GM18517 (cell line): ENCODE measurements around the gene PHF21A.
"Not testable (repeated sequence)": the region's sequence is repeated elsewhere in the genome, so short reads cannot be mapped to it uniquely, and the experiment has no call there.

Source experiments
- ATAC-seq: cut with Tn5 transposase; IDR thresholded peaks from one replicate; pipeline ENCODE4 v1.9.1; 2021; ENCODE audit warnings: mild to moderate bottlenecking, moderate library complexity; ENCODE audit not compliant: unreplicated experiment

PHF21A gene

DNA sequence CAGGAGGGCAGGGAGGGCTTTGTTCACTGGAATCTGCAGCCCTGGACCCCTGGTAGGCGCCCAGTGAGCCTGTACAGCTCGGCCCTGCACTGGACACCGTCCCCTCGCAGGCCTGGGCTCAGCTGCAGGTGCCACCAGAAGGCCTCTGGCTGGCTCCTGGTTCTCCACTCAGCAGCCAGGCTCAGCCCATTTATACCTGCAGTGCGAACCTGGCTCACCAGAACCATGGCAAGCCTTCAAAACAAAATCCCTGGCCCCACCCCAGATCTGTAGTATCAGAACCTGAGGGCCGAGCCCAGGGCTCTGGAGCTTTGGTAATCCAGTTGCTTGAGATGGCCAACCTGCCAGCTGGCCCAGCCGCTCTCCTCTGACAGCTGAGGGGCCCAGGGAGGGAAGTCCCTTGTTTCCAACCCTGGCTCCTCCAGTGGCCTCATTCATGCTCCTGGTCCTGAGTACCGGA lies 213.3 kb downstream of the PHF21A start:
- ATAC-seq: no peak

- ATAC-seq: no peak
Observed at GRCh38 chr11:45906965-45907611, 214.2 kb downstream of the PHF21A start, which contains the start of gene FREY1. Gene FREY1, minus strand, starts transcription at chr11:45907271. Its CDS starts 26 bp downstream, at chr11:45907245.

DNA sequence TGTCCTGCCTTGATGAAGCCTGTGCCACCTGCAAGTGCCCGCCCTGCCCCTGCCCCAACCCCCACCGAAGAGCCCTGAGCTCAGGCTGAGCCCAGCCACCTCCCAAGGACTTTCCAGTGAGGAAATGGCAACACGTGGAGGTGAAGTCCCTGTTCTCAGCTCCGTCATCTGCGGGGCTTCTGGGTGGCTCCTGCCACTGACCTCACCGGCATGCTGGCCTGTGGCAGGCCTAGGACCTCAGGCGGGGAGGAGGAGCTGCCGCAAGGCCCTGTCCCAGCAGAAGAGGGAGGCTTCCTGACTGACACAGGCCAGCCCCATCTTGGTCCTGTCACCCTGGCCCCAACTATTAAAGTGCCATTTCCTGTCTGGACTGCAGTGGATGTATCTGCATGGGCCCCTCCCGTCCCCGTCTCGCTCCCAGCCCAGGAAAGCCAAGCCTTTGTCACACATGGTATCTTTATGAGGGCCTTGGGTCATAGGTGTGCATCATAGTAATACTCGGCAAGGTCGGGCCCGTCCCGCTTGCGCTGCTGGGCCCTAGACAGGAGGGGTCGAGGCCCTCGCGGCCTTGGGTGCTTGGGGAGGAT lies 215.1 kb downstream of the PHF21A start:
- ATAC-seq: no peak

DNA sequence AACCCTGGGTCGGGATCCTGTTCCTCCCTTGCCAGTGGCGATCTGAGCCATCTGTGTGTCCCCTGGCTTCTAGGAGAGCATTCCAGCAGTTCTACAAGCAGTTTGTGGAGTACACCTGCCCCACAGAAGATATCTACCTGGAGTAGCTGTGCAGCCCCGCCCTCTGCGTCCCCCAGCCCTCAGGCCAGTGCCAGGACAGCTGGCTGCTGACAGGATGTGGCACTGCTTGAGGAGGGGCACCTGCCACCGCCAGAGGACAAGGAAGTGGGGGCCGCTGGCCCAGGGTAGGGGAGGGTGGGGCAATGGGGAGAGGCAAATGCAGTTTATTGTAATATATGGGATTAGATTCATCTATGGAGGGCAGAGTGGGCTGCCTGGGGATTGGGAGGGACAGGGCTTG lies 215.7 kb downstream of the PHF21A start:
- not testable (repeated sequence) for ATAC-seq

DNA sequence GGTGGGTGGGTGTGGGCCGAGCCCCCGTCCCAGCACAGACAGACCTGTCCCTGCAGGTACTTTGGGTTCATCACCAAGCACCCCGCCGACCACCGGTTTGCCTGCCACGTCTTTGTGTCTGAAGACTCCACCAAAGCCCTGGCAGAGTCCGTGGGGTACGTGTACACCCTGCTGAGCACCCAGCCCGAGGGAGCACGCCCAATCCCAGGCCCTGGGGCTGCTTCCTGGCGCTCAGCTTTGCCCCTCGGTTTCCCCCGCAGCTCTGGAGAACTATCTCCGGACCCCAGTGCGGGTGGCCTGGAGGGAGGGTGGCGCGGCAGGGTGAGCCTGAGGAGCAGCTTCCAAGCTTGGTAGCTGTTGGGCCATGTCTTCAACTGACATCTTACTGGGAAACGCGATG lies 216.2 kb downstream of the PHF21A start:
- no peak for ATAC-seq

- no peak for ATAC-seq
Observed at GRCh38 chr11:45904309-45904915, 216.8 kb downstream of the PHF21A start.

- no peak for ATAC-seq
Observed at GRCh38 chr11:45902452-45903380, 218.5 kb downstream of the PHF21A start.

- ATAC-seq: no peak
Observed at GRCh38 chr11:45901626-45902025, 219.6 kb downstream of the PHF21A start.

GRCh38 chr11:45900916-45901617 lies 220.2 kb downstream of the PHF21A start:
- ATAC-seq: no peak

DNA sequence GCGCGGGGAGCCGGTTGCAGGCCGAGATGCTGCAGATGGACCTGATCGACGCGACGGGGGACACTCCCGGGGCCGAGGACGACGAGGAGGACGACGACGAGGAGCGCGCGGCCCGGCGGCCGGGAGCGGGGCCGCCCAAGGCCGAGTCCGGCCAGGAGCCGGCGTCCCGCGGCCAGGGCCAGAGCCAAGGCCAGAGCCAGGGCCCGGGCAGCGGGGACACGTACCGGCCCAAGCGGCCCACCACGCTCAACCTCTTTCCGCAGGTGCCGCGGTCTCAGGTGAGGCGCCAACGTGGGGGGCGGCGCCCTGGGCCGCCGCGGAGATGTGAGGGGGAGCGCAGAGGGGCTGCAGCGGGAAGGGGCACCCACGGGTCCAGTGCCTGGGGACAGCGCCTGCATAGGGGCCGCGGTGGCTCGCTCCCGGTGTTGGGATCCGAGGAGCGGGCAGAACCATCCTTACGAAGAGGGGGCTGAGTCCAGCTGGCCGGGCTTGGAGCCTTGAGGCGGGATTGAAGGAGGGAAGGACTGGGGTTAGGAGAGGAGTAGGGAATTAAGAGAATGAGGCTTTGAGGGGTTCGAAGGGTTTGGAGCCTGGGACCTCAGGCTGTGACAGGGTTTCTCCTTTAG lies 221.0 kb downstream of the PHF21A start:
- not testable (repeated sequence) for ATAC-seq

DNA sequence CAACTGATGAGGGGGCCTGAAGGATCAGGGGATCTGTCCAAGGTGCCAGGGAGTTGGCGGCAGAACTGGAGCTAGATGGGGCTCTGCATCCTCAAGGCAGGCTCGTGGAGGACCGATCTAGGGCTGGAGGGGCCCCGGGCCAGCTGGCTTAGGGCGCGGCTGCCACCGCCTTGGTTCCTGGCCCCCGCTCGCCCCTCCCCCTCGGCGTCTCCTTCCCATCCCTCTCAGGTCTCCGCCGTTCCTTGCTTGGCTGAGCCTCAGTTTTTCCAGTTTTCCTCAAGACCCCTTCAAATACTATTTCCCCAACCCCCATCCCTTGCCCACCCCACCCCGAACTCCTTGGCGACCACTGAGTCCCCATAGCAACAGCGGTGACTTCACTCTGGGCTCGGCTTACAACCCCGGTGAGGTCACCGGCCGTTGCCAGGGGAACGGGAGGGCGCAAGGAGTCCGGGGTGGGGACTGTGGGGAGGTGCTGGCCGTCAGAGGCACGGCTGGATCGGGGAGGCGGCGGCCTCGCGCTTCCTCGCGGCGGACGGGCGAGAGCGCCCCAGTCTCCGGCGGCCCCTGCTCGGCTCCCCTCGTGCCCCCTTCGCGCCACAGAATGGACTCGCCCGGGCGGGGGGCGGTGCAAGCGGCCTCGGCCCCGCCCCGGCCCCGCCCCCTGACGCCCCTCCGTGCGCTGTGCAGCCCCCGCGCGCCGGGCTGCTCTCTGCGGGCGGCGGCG lies 221.6 kb downstream of the PHF21A start:
- no peak for ATAC-seq

GRCh38 chr11:45899086-45899447 lies 222.2 kb downstream of the PHF21A start:
- ATAC-seq: no peak

DNA sequence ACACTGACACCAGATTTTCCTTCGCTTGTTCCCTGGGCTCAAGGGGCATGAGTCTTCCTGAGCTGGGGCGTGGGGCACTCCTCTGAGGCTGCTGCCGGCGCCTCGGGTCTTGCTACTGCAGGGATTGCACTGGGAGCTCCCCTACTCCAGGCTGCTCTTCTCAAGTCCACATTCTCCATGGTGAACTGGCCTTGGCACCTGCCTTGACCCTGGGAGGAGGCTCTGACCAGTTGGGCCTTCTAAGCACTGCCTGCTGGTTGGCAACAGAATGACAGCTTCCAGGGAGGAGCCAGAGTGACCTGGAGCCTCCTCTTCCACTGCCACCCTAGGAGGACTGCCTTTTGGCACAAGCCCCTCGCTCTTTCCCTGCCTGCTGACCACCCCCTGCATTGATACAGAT lies 223.7 kb downstream of the PHF21A start:
- ATAC-seq: no peak

GRCh38 chr11:45896422-45896984 lies 224.8 kb downstream of the PHF21A start:
- no peak for ATAC-seq

DNA sequence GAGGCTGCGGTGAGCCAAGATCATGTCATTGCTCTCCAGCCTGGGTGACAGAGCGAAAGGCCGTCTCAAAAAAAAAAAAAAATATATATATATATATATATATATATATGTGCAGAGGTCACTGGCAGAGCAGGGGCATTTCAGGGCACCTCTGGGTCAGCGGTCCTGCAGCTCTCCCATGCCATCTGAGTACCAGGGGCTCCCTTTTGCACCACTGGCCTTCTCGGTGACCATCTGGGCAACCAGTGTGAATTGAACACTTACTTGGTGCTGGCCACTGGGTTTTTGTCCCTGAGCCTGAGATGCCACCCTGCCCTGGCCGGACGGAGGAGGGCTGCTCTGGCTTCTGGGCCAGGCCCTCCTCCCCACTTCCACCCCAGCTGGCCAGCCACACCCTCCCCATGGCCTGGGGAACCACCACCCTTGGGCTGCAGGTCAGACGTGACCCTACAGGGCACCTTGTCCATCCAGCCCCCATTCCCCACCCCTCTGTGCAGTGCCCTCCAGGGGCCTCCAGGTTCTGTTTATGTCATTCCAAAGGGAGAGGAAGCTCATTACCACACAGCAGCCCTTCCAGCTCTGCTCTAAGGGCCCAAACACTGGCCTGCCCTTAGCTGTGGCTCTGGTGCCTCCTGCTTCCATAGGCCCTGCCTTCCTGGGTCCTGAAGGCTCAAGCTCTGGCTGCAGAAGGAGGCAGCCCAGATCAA lies 225.5 kb downstream of the PHF21A start:
- no peak for ATAC-seq

- no peak for ATAC-seq
Observed at GRCh38 chr11:45894555-45895247, 226.6 kb downstream of the PHF21A start.

DNA sequence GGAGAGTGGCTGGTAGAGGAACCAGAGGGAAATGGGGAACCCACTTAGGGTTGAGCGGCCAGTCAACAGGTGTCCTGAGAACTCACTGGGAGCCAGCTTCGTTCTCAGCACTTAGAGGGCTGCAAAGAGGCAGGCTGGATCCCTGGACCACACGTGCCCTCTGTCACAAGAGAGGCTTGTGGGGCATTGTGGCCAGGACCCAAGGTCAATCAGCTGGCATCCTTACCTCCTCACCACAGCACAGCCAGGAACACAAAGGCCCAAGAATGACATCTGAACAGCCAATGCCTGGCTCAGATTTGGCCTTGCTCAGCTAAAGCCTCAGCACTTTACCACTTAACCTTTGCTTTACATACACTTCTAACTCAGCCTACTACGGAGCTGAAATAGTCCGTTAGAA lies 228.4 kb downstream of the PHF21A start:
- no peak for ATAC-seq
